ENCODE data around the gene LCNL1.

Gene LCNL1

GRCh38 chr9:136960212-136960937 lies 22.4 kb upstream of the LCNL1 start:
- DNase-seq = no peak

GRCh38 chr9:136960938-136961275 lies 21.9 kb upstream of the LCNL1 start:
- DNase-seq = no peak

DNA sequence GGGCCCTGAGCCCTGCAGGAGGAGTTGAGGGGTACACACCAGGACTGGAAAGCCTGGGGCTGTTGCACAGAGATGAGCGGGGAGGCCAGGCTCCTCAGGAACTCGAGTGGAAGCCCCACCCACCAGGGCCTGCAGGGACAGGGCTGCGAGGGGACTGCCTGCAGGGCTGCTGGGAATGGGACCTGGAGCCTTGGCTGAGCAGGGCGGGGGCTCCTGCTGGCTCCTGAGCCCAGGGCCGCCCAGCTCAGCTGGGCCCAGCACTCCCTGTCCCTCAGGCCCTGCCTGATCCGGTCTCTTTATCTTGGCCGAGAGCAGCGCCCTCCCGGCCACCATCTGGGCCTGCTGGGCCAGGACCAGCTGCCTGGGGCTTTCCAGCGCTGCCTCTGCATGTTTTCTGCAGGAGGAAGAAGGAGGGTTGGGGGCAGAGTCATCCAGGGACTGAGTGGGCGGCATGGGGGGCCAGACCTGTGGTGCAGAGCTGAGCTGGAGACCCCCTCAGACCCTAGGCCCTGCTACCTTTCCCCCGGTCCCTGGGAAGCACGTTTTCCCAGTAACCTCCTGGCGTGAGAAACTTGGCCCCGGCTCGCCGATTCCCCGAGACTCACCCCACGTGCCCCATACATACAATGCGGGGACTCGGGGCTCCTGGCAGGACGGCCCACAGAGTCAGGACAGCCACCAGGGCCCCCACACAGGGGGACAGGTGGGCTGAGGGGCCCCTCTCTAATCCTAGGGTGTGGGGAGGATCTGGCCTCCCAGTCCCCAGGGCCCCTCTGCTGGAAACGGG lies 21.3 kb upstream of the LCNL1 start:
- no peak for DNase-seq

- DNase-seq = no peak
Observed at GRCh38 chr9:136962163-136962562, 20.6 kb upstream of the LCNL1 start.

DNA sequence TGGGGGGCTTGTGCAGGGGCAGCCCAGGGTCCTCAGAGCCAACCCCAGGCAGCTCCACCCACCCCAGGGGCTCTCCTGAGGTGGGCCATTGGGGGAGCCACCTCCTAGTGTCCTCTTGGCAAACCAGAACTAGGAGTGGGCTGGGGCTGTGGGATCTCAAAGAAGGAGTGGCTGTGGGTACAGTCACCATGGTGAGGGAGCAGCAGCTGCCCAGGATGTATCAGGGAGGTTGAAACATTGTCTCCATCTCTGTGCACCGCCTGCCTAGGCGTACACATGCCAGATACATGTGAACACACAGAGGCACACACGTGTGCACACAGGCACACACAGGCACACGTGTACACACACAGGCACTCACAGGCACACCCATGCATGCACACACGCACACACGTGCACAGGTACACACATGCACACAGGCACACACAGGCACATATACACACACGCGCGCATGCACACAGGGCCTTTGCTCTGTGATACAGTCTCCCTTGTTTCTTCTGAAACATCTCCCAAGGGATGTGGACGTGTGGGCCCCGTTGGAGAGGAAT lies 20.0 kb upstream of the LCNL1 start:
- no peak for DNase-seq

DNA sequence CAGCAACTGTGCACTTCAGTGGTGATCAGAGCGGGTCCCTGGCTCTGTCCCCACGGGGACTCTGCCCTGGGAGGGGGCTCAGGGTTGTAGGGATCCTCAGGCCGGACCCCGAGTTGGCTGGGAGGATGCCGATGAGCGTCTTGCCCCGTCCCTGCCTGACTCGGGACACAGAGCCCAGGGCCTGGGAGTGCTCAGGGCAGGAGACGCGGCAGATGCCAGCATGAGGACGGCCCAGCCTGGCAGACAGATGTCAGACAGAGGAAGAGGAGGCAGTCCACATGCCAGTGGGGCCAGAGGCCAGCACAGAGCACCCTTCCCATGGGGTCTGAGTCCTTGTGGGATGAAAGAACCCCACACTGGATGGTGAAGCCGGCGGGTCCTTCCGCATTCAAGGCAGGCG lies 19.5 kb upstream of the LCNL1 start:
- no peak for DNase-seq

- DNase-seq = no peak
Observed at GRCh38 chr9:136963751-136964150, 19.0 kb upstream of the LCNL1 start.

DNA sequence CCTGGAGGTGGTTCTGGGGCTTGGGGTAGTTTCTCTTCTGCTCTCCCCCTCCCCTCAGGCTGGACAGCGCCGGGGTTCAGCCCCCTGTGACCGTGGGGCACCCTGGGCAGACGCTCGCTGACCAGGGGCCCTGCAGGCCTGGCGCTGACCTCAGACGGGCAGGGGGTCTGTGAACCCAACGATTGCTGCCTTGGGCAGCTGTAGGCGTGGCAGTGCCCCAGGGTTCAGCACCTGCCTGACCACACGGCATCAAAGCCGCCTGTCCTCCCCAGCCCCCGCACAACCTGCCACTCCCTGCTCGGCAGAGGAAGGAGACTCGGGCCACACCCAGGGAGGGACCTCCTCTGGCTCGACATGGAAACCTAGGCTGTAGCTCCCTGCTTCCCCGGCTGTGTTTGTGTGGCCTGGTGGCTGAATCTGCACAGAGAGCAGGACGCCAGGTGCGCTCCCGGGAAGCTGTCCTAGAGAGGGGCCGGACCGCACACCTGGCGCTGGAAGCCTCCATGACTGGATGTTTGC lies 18.6 kb upstream of the LCNL1 start:
- DNase-seq = no peak

DNA sequence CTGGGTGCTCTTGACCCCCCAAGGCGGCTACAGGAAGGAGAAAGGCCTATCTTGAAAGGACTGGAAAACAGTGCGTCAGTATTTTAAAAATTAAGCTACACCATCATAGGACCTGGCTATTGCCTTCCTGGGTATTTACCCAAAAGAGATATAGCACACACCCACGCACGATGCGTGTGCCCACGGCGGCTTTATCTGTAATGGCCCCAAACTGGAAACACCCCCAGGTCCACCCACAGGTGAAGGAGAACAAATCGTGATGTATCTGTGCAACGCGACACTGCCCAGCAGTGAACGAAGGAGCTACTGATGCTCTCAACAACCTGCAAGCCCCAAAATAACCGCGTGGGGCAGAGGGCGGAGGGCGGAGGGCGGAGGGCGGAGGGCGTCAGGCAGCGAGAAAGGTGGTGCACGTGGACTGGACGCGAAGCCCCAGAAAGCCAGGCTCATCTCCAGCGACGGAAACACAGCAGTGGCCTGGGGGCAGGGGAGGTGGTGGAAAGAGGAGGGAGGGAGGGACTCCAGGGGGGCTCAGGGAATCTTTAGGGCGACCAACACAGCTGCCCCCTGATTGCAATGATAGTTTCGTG lies 17.9 kb upstream of the LCNL1 start:
- no peak for DNase-seq

GRCh38 chr9:136965771-136966484 lies 16.9 kb upstream of the LCNL1 start:
- DNase-seq = no peak

- DNase-seq = no peak
Observed at GRCh38 chr9:136968333-136969127, 14.3 kb upstream of the LCNL1 start.

DNA sequence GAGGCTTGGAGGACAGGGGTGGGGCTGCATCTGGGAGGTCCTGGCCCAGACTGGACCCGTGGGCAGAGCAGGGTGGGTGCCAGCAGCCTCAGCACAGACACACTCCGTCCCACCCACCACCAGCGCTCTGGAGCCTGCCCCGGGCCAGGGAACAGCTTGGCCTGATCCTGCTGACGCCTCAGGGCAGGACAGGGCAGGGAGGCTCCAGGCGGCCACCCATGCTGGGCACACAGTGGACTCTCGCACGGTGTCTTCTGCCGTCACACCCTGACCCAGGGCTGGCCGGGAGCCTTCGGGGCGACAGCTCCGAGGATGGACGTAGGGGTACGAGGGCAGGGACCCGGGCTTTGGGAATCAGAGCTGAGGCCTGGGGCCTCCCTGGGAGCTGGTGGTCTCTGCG lies 13.6 kb upstream of the LCNL1 start:
- no peak for DNase-seq

DNA sequence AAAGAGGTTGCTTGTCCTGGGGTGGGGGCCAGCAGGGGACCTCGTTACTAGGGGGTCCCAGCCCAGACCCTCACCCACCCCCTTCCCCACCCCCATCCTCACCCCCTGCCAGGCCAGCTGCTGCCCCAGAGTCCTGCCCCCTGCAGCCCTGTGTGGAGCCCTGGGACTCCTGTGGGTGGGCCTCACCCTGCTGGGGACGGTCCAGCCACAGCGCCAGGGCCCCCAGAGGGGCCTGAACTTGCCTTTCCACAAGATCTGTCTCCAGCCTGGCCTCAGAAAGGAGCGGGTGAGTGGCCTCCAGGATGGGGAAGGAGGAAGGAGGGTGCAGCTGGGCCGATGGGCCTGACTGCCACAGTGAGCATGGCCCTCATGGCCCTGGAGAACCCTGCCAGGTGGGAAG lies 13.0 kb upstream of the LCNL1 start:
- DNase-seq = no peak

DNA sequence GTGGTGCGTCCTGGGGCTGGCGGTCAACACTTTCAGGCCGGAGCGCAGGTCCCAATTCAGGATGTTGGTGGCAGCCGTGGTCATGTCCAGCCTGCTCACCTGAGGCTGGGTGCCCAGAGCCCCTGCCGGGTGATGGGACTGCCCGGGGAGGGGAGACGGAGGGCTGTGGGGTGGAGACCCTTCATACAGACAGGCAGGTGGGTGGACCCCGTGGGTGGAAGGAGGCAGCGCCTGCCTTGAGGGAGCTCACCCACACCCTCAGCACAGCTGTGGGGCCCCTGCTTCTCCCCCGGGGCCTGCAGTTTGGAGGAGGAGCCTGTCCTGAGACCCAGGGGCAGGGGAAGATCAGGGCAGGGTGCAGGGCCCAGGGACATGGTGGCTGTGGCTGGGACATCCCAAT lies 12.4 kb upstream of the LCNL1 start:
- DNase-seq = no peak

- no peak for DNase-seq
Observed at GRCh38 chr9:136971746-136972145, 11.0 kb upstream of the LCNL1 start.

DNA sequence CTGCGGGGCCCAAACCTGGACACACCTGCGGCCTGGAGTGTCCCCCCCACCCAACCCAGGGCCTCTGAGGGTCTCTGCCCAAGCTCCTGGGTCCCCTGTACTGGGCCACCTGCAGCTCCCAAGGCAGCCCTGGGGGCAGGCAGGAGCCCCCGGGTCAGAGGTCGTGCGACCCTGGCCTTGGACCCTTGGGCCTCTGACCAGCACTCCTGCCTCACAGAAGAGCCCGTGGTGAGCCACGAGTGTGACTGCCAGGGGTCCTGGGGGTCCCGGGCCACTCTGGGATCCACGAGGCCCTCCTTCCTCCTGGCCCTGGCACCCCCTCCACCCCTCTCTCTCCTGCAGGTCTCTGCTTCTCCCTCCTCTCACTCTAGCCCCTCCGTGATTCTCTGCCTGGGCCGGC lies 10.5 kb upstream of the LCNL1 start:
- no peak for DNase-seq

- DNase-seq = no peak
Observed at GRCh38 chr9:136972743-136973142, 10.1 kb upstream of the LCNL1 start.

DNA sequence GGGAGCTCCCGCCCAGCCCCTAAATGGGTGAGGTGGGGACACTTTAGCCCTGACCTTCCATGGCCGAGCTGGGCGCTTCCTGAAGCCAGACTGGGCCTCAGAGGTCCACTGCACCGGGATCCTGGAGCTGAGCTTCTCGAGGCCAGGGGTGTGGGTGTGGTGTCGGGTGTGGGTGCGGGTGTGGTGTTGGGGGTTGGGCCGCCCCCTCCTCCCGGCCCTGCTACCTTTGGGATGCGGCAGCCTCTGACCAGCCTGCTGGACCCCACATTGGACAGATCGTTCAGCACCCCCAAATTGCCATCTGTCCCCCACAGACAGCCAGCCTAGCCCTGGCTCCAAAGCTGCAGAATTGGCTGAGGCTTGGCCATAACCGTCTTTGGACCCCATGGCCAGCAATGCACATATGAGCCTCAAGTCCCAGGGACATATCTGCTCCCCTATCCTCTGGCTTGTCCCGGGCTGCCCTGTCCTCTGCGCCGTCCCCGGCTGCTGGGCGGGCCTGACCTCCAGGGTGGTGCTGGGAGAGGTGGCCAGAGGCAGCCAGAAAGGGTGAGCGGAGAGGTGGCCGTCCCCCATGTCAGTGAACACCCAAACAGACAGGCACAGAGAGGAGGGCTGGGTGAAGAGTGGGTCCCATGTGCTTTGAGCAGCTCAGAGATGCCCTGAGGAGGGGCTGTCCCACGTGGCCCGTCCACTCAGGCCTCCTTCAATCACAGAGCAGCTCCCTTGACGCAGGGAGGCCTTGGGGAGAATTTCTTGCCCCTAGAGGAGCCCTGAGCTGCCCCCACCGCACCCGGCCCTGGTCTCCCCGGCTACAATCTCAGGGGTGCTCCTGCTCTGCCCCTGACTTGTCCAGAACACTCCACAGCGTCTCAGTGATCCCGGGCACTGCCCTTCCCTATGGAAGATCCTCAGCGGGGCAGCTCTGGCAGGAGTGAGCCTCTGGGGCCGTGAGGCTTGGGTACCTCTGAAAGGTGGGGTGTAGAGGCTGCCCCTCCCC lies 8.9 kb upstream of the LCNL1 start:
- DNase-seq = no peak

- DNase-seq = no peak
Observed at GRCh38 chr9:136974817-136975535, 7.8 kb upstream of the LCNL1 start.

GRCh38 chr9:136975644-136976043 lies 7.1 kb upstream of the LCNL1 start:
- DNase-seq = no peak
